Measurements from ENCODE around the gene SECISBP2. TPM values are rescaled to one million over a fixed set of nuclear protein-coding genes. Genes with fewer than 3 reads are reported as not detected.

The SECISBP2 gene
- total RNA-seq, 1 donor from 2014 or later = 16.4 TPM

DNA sequence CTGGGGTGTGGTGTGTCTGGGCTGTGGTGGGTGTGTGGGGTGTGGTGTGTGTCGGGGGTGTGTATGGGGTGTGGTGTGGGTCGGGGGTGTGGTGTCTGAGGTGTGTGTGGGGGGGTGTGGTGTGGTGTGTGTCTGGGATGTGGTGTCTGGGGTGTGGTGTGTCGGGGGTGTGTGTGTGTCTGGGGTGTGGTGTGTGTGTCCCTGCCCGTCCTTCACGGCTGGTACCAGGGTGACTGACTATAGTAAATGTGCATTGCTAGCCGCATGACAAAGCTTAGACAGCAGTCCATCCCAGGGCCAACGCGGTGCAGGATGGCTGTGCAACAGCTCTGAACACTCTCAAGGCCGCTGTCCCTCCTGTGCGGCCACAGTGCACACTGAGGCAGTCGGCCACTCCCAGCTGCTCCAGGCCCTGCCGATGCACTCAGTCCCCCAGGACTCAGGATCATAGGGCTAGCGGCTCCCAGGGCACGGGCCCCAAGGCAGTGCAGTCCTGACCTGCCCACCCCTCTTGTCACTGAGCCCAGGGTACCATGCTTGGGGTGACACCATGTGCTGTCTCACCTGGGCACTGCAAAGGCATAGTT lies 54.0 kb downstream of the SECISBP2 start:
- DNase-seq (ENCODE audit: missing footprints) (no peak), ATAC-seq (peak; percentile 9)
- intact Hi-C loops (cut with DNase I) = no loop called here

DNA sequence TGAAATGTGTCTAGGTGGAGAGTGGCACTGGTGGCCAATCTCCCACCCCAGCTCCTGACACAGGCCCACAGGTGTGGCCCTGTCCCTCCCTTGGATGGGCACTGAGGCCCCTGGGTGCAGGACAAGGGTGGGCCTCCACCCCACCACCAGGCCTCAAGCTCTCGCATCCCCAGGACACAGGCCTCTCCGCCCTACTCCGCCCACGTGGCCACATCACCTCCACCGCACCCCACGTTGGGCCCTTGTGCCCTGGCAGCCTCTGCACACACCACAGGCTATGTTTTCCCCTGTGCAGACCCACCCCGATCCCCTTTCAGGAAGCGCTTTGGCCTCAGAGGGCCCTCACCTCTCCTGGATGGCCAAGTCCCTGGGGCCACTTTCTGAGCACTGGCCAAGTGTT lies 54.7 kb downstream of the SECISBP2 start:
- ATAC-seq (no peak), DNase-seq (ENCODE audit: missing footprints) (no peak)
- intact Hi-C loops (cut with DNase I) = no loop called here

DNA sequence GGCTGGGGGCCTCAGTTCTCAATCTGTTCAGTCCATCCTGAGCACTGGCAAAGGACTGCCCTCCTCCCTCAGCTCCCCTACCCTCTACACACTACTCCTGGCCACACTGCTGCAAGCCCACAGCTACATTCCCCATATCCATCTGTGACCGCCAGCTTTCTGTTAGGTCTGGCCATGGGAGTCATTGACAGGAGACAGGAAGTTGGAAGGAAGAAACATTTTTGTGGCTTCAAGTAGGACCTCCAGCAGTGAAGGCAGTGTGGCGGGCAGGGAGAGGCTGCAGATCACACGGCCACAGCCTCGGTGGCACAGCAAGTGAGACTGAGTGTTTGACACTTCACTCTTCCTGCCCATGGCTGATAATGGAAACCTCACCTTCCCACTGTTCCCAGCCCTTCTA lies 55.9 kb downstream of the SECISBP2 start:
- intact Hi-C loops (cut with DNase I) = no loop called here
- no peak for DNase-seq (ENCODE audit: missing footprints)
- no peak for ATAC-seq

DNA sequence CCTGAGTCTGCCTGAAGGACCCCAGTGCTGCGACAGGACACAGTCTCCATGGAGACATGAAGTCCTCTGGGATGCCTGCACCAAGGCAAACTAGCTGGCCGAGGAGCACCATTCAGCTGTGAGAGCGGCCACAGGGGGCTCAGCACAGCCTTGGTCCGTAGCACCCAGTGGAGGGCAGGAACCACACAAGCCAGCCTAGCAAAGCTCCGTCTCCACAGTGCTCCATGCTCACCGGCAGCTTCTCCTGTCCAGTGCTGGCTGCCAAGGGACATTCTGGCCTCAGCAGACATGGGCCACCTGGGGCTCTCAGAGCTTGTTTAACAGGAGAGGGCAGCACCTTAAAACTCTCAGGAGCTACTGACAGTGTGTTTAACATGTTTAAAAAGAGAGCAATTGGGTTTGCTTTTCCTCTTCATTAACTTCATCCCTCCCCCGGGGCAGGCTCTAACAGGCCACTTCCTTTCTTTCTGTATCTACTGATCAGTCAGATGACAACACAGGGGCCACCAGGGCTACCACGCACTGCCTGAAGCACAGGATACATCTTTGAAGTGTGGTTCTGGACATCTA lies 57.0 kb downstream of the SECISBP2 start:
- no peak for ATAC-seq
- intact Hi-C loops (cut with DNase I) = no loop called here
- no peak for DNase-seq (ENCODE audit: missing footprints)

DNA sequence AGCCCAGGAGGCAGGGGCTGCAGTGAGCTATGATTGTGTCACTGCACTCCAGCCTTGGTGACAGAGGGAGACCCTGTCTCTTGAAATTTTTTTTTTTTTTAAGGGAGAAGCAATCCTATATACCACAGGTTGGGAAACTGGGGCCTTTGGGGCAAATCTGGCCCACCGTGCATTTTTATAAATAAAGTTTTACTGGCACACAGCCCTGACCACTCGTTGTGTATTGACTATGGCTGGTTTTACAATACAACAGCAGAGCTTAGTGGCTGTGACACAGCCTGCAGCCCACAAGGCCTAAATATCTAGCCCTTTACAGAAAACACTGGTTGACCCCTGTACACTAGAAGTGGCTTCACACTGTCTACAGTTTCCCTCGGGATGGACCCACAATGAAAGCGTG lies 58.0 kb downstream of the SECISBP2 start:
- intact Hi-C loops (cut with DNase I) = no loop called here

DNA sequence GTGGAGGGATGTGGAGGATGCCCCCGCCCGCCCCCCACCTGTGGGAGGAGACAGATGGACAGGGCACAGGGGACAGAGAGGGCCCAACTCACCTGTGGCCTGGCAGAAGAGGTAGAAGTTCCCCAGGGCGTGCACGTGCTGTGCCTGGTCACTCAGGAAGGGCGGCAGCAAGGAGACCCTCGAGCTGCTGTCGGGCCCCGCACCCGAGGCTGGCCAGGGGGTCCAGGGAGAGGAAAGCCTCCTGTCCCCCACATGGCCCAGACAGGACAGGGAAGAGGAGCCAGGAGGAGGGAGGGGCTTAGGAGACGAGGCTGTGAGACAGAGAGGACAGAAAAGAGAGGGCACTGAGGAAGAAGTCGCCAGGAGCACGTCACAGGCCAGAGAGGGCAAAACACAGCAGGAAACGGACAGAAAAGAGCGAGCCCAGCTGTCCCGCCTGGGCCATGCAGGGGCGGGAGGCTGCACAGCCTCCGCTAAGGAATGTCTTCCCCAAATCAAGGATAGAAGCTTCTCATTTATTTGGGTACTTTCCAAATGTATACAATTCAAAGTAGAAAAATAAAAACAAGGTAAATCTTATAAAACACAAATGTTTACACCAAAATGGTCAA lies 58.5 kb downstream of the SECISBP2 start:
- ATAC-seq = no peak
- intact Hi-C loops (cut with DNase I) = no loop called here
- no peak for DNase-seq (ENCODE audit: missing footprints)

More for the DNA sequence above, 58.0 kb downstream of the SECISBP2 start:
- no peak for DNase-seq (ENCODE audit: missing footprints)
- ATAC-seq = no peak

DNA sequence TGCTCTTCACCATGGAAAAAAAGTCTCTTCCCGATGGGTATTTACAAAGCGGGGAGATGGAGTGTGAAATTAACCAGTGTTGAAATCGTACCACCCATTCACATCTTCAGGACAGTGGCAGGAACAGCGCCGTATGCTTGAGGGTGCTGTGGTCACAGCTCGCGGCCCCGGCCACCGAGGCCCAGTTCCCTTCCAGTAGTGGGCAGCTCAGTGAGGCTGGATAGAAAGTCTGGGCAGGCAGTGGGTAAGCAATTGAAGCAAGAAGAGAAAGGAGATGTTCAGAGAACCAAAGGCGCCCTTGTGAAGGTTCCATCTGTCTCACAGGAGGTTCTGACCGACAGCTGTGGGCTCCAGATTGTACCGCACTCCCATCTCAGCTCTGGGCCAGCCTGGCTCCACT lies 59.1 kb downstream of the SECISBP2 start:
- ATAC-seq = no peak
- intact Hi-C loops (cut with DNase I) = no loop called here
- DNase-seq (ENCODE audit: missing footprints) = no peak

DNA sequence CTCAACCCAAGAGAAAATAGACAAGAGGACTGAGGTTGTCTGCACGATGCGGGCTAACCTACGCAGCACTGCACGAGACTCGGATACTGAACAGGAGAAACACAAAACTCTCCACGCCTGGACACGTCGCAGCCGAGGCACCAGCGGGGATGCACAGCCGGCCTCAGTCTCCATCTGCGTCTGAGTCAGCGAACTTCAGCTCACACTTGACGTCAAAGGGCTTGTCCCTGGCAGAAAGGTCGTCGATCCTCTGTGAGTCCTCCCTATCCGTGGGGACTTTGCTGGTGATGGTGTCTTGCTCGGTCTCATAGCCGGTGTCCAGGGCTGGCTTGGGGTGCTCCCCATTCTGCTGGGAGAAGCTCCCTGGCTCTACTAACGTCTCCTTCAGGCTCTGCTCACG lies 60.2 kb downstream of the SECISBP2 start:
- ATAC-seq (no peak), DNase-seq (ENCODE audit: missing footprints) (no peak)
- intact Hi-C loops (cut with DNase I) = no loop called here

DNA sequence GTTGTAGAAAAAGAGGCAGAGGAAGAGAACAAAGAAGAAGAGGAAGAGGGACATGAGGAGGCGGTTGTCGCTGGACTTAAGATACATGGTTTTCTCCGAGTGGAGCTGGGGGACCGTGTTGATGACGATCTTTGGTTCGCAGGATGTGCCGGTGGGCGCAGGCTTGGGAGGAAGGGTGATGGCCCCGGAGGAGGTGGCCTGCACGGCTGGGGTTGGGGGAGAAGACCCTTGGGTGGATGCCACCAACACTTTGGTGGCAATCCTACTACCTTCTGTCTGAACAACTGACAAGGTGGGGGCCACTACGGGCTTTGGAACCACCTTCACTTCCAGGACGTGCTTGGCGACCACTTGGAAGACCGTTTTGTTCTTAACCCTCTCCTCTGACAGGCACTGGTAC lies 60.7 kb downstream of the SECISBP2 start:
- intact Hi-C loops (cut with DNase I) = no loop called here
- no peak for DNase-seq (ENCODE audit: missing footprints)
- ATAC-seq = no peak

DNA sequence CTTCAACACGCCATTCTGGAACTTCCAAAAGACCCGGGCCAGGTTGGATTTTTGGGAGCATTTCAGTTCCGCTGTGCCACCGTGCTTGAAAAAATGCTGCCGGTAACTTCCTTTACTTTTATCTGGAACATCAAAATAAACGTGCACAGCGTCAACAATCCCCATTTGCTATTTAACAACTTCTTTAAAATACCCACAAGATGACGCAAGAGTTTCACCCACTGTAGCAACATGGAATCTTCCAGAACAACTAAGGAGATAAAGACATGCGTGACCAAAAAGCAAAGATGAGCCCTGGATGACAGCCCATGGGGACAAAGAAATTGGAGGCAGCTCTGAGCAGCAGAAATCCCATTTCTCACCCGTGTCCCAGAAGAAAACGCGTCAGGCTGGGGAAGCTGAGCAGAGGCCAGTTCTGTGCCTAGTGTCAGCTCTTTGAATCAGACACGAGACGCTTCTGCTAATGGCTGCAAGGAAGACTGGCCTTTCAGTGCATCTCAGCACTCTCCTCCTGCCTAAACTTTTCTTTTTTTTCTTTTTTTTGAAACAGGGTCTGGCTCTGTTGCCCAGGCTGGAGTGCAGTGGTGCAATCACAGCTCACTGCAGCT lies 61.3 kb downstream of the SECISBP2 start:
- intact Hi-C loops (cut with DNase I) = loop anchor here (10.0 kb wide), 2 partner anchors 115 to 165 kb away; partner anchors contain the start of gene SEMA4D
- DNase-seq (ENCODE audit: missing footprints) (no peak), ATAC-seq (no peak)

DNA sequence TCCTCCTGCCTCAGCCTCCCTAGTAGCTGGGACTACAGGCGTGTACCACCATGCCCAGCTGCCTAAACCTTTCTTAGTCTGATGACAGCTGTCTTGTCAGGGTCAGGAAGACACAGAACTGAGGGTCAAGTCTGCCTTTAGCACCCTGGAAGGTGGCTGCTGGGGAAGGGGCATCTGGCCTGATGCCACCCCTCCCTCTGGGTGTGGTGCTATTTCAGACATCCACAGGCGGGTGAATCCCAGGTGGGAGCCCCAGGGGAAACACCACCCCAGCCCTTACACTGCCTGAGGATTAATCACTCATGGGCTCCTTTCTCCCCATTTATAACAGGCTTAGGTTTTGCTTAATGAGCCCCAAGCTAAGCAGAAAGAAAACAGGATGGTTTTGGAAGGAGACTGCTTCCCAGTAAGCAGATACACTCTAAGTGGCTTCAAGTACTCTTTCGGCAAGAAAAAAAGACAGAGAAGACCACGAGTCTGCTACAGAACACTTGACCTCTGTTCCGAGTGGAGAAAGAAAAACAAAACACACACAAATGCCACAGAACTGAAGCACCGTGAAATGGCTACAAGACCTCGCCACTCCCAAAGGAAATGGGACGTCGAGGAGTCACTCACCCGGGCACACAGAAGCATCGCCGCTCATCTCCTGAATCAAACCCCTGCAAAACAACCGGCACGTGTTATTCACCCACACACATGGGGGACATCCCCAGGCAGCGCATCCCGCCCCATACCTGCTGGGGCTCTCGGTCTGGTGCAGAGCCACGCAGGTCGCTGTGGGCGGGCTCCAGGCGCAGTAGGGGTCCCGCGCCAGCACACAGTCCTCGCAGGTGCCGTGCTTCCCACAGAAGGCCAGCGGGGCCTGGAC lies 62.4 kb downstream of the SECISBP2 start:
- intact Hi-C loops (cut with DNase I) = loop anchor here (10.0 kb wide), 2 partner anchors 114 to 164 kb away; partner anchors contain the start of gene SEMA4D
- no peak for ATAC-seq
- DNase-seq (ENCODE audit: missing footprints) = no peak

DNA sequence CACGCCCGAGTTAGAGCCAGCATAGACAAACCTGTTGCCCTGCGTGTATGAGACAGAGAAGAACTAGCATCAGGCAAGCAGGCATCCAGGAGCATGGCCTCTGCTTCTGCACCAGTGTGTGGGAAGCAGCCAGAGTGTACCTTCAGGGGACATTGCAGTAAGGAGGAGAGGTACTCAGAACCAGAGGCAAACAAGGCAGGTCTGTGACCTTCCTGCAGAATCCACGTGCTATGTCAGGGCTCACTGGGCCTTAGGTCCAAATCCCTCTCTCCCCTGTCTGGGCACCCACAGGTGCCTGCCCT lies 63.0 kb downstream of the SECISBP2 start:
- intact Hi-C loops (cut with DNase I) = loop anchor here (10.0 kb wide), 2 partner anchors 114 to 164 kb away; partner anchors contain the start of gene SEMA4D
- no peak for DNase-seq (ENCODE audit: missing footprints)
- no peak for ATAC-seq

DNA sequence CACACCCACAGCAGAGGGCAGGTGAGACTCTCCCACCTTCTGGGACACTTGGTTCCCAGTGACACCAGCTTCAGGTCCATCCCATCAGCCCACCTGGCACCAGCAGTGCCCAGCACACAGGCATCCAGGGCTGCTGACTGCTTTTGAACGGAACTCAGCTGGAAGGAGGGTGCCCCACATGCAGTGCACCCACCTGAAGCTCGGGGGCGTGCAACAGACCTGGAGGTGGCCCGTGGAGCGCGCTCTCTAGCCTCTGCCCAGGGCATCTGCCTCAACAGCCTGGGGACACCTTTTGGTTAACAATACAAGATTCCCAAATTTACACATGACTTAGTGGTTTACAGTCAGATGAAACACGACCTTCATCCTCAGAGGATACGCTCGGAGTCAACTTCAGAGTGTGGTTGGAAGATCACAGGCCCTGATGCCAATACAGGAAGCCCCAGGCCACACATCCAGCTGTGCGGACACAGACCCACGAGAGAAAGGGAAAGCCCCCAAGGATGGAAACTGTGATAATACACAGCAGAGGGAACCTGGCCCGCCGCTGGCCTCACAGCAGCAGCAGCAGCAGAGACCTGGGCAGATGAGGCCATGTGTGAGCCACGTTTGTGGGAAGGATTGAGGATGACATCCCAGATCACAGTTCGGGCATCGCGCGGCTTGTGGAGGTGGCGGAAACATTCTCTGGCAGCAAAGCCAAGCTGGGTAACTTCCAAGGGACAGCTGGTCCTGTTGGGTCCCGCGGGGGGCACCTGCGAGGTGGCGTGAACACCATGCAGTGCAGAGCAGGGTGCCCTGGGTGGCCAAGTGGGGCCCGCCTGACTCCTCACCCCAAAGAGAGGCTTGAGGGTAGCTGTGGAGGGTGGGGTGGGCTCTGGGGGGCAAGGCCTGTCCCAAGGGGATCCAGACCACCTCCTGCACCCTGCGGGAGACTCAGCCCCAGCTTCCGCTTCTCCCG lies 64.0 kb downstream of the SECISBP2 start:
- ATAC-seq = no peak
- no peak for DNase-seq (ENCODE audit: missing footprints)
- intact Hi-C loops (cut with DNase I) = loop anchor here (10.0 kb wide), 2 partner anchors 112 to 162 kb away; partner anchors contain the start of gene SEMA4D

DNA sequence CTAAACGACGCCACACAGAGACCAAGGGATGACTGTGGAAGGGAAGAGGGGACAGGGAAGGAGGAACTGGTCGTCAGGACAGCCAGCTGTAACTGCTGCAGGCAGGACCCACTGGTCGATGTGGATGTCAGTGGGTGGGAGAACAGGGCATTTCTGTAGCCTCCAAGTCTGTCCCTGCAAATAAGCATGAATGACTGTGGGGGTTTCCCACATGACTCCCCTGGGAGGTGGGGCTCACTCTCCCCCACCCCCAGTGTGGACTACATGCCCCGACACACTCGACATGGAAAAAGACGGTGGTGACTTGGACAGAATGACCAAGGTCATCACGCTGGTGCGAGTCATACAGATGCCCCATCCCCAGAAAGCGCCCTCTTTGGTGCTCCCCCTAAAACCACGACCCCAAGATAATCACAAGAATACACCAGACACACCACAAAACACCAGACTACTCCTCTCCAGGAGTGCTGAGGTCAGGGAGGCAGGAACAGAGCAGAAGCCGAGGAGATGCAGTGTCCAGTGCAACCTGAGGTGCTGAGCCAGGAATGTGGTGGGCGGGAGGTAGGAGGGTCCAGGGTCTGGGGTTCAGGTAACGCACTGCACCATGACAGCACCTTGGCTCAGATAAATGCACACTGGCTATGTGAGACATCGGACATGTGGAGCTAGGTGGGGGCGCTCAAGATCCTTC lies 64.9 kb downstream of the SECISBP2 start:
- DNase-seq (ENCODE audit: missing footprints) (no peak), ATAC-seq (no peak)
- intact Hi-C loops (cut with DNase I) = loop anchor here (10.0 kb wide), 2 partner anchors 112 to 162 kb away; partner anchors contain the start of gene SEMA4D

DNA sequence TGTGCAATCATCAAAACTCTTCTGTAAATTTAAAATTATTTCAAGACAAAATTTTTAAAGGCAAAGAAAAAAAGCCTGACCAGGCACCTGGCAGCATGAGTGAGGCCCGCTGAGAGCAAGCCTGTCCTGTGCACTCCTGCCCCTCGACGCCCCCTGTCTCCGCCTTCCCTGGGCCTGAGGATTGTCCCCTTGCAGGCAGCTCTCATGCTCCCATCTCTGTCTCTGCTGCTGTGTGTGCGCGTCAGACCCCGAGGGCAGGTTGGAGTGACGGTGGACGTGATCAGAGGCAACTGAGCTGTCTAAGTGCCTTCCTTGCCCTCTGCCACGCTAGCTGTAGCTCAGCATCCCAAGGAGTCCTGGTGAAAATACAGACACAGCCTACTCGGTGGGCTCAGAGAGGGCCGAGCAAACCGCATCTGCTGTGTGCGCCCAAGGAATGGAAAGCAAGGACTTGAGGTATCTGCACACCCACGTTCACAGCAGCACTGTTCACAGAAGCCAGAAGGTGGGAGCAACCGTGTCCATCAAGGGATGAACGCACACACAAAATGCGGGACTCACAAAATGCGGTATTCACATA lies 65.5 kb downstream of the SECISBP2 start:
- intact Hi-C loops (cut with DNase I) = loop anchor here (10.0 kb wide), 2 partner anchors 111 to 161 kb away; partner anchors contain the start of gene SEMA4D
- ATAC-seq (no peak), DNase-seq (ENCODE audit: missing footprints) (no peak)

DNA sequence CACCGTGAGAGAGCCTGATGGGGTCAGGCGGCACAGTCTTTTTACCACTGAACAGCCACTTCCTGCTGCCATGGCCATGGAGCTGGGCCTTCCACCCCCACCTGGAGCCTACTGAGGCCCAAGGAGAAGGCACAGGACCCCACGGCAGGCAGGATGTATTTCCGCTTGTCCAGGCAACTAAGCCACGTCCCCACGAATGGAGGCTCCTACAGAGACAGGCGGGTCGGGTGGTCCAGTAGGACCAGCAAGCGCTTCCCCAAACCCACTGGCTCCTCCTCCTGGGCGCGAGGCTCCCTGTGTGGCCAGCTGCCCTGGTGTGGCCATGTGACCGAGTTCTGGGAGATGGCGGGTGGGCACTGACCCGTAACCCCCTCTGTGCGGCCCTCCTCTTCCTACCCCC lies 66.5 kb downstream of the SECISBP2 start:
- DNase-seq (ENCODE audit: missing footprints) (no peak), ATAC-seq (no peak)
- intact Hi-C loops (cut with DNase I) = loop anchor here (10.0 kb wide), 2 partner anchors 110 to 160 kb away; partner anchors contain the start of gene SEMA4D

DNA sequence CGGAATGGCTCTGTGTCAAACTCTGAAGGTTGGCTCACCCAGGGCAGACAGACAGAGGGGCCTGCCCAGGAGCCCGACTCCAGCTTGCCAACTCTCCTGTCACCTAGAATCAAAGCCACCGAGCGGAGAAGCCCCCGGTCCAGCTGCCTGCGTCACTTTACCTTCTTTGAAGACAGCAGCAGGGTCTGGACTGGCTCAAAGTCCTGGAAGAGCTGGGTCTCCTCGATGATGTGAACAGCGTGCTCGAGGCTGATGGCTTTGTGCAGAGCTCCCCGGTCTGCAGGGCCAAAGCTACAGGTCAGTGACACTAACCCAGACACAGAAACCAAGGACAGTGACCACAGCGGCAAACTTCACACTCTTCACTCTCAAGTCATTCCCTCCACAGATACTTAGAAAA lies 67.9 kb downstream of the SECISBP2 start:
- ATAC-seq (no peak), DNase-seq (ENCODE audit: missing footprints) (no peak)
- intact Hi-C loops (cut with DNase I) = loop anchor here (10.0 kb wide), 2 partner anchors 109 to 159 kb away; partner anchors contain the start of gene SEMA4D

All from Right ventricle myocardium inferior (tissue), 1 donor.